ENCODE results near the gene TK2. TPM values are rescaled to one million over a fixed set of nuclear protein-coding genes. Genes with fewer than 3 reads are reported as not detected.

TK2 gene
- total RNA-seq, 1 donor from 2014 or later, result 33.2 TPM

- H3K9me3 Mint-ChIP-seq (ENCODE audit: unreplicated experiment), result no peaks in the 10 kb centered on the region
- H3K4me3 Mint-ChIP-seq (ENCODE audit: unreplicated experiment), result no peak overlapping the region
- H3K27me3 Mint-ChIP-seq (ENCODE audit: unreplicated experiment), result no peaks in the 10 kb centered on the region
These were observed 63.6 kb downstream of the TK2 start for GRCh38 chr16:66486199-66486772.

GRCh38 chr16:66485376-66485775 lies 64.5 kb downstream of the TK2 start:
- Mint-ChIP-seq H3K9me3 (ENCODE audit: unreplicated experiment) (no peaks in the 10 kb centered on the region), H3K4me3 (ENCODE audit: unreplicated experiment) (no peak overlapping the region), H3K36me3 (ENCODE audit: unreplicated experiment) (no peaks in the 10 kb centered on the region), H3K4me1 (ENCODE audit: unreplicated experiment) (peaks cover 26% of the 10 kb centered on the region), H3K27me3 (ENCODE audit: unreplicated experiment) (no peaks in the 10 kb centered on the region), H3K27ac (ENCODE audit: unreplicated experiment) (peak overlapping the region; percentile 40)
- no peak for DNase-seq (ENCODE audit: extremely low spot score, unreplicated experiment)
- no peak for TF ChIP-seq CTCF (IDR thresholded peaks at IDR 0.05)

More at GRCh38 chr16:66486199-66486772, 63.6 kb downstream of the TK2 start:
- Mint-ChIP-seq H3K36me3 (ENCODE audit: unreplicated experiment) (no peaks in the 10 kb centered on the region), H3K4me1 (ENCODE audit: unreplicated experiment) (peaks cover 26% of the 10 kb centered on the region), H3K27ac (ENCODE audit: unreplicated experiment) (peak overlapping the region; percentile 89)
- peak; percentile 46 for DNase-seq (ENCODE audit: extremely low spot score, unreplicated experiment)
- no peak for TF ChIP-seq CTCF (IDR thresholded peaks at IDR 0.05)

GRCh38 chr16:66484453-66485213 lies 65.3 kb downstream of the TK2 start:
- Mint-ChIP-seq H3K36me3 (ENCODE audit: unreplicated experiment) (no peaks in the 10 kb centered on the region), H3K9me3 (ENCODE audit: unreplicated experiment) (no peaks in the 10 kb centered on the region), H3K4me3 (ENCODE audit: unreplicated experiment) (no peak overlapping the region), H3K27ac (ENCODE audit: unreplicated experiment) (no peak overlapping the region), H3K27me3 (ENCODE audit: unreplicated experiment) (no peaks in the 10 kb centered on the region), H3K4me1 (ENCODE audit: unreplicated experiment) (peaks cover 26% of the 10 kb centered on the region)
- TF ChIP-seq CTCF (IDR thresholded peaks at IDR 0.05), result no peak
- DNase-seq (ENCODE audit: extremely low spot score, unreplicated experiment), result peak; percentile 66

GRCh38 chr16:66483689-66484452 lies 66.1 kb downstream of the TK2 start:
- peaks cover 26% of the 10 kb centered on the region for H3K4me1 Mint-ChIP-seq (ENCODE audit: unreplicated experiment)
- H3K27ac Mint-ChIP-seq (ENCODE audit: unreplicated experiment), result no peak overlapping the region
- no peaks in the 10 kb centered on the region for H3K36me3 Mint-ChIP-seq (ENCODE audit: unreplicated experiment)
- no peaks in the 10 kb centered on the region for H3K9me3 Mint-ChIP-seq (ENCODE audit: unreplicated experiment)
- peak; percentile 95 for DNase-seq (ENCODE audit: extremely low spot score, unreplicated experiment)
- no peak overlapping the region for H3K4me3 Mint-ChIP-seq (ENCODE audit: unreplicated experiment)
- peak; percentile 94 for TF ChIP-seq CTCF (IDR thresholded peaks at IDR 0.05)
- no peaks in the 10 kb centered on the region for H3K27me3 Mint-ChIP-seq (ENCODE audit: unreplicated experiment)

GRCh38 chr16:66481943-66482390 lies 68.0 kb downstream of the TK2 start:
- no peak overlapping the region for H3K27ac Mint-ChIP-seq (ENCODE audit: unreplicated experiment)
- peaks cover 13% of the 10 kb centered on the region for H3K4me1 Mint-ChIP-seq (ENCODE audit: unreplicated experiment)
- no peaks in the 10 kb centered on the region for H3K36me3 Mint-ChIP-seq (ENCODE audit: unreplicated experiment)
- H3K27me3 Mint-ChIP-seq (ENCODE audit: unreplicated experiment), result peaks cover 2% of the 10 kb centered on the region
- H3K4me3 Mint-ChIP-seq (ENCODE audit: unreplicated experiment), result no peak overlapping the region
- TF ChIP-seq CTCF (IDR thresholded peaks at IDR 0.05), result no peak
- peak; percentile 63 for DNase-seq (ENCODE audit: extremely low spot score, unreplicated experiment)
- no peaks in the 10 kb centered on the region for H3K9me3 Mint-ChIP-seq (ENCODE audit: unreplicated experiment)

Measured in osteocyte (in vitro differentiated cells).